ENCODE results near the gene SLC25A27. TPM values are rescaled to one million over a fixed set of nuclear protein-coding genes. Genes with fewer than 3 reads are reported as not detected.

Gene SLC25A27, protein sequence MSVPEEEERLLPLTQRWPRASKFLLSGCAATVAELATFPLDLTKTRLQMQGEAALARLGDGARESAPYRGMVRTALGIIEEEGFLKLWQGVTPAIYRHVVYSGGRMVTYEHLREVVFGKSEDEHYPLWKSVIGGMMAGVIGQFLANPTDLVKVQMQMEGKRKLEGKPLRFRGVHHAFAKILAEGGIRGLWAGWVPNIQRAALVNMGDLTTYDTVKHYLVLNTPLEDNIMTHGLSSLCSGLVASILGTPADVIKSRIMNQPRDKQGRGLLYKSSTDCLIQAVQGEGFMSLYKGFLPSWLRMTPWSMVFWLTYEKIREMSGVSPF
- total RNA-seq (18.6 and 36.1 TPM in 2 replicates), polyA plus RNA-seq (20.0 and 31.8 TPM in 2 replicates)

DNA sequence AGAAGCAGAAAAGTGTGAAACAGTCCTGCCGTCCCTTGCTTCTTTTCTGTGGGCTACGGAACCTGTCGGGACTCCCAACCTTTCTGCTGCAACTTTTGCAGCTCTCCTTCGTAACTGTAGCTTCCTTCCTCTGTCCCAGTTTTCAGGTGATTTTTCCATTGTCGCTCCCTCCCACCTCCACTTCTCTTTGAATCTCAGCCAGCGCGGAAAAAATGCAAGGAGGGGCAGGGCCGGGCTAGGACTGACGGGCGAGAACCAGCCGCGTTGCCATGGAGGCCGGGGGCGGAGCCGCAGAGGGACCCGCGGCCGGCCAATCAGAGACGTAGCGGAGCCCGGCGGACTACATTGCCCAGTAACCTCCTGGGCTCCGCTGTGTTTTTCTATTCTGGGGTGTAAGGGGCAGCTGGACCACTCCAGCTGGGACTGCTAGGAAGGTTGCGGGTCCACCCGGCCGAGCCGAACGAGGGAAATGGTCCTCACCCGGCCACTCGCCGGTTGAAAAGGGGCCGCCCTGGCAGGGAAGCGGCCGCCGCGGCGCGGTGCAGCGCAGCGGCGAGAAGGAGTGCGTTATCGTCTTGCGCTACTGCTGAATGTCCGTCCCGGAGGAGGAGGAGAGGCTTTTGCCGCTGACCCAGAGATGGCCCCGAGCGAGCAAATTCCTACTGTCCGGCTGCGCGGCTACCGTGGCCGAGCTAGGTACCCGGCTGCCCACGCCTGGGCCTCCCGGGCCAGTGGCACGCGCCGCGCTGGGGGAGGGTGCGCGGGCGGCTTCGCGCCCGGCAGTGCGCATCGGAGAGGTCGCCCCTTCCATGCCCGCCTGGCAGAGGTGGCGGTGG lies at the start of gene SLC25A27, which contains the start of gene CYP39A1:
Gene SLC25A27 (plus strand): TSS at position 373 of the 836 bp plus-strand sequence. CDS start 218 bp downstream, at position 591.
Gene CYP39A1 (minus strand): TSS at position 216 of the 836 bp plus-strand sequence. CDS start 236 bp downstream, outside the sequence.
- Histone ChIP-seq H3K27ac (peak within 1 kb of the TSS; percentile 36), H3K36me3 (no peaks in the 10 kb centered on the region), H3K27me3 (peaks cover 8% of the 10 kb centered on the region), H3K4me3 (peak within 1 kb of the TSS; percentile 62), H3K9me3 (ENCODE audit: low read depth) (no peaks in the 10 kb centered on the region), H3K4me1 (ENCODE audit: low read depth) (peaks cover 10% of the 10 kb centered on the region)
- TF ChIP-seq, protein P1, sequence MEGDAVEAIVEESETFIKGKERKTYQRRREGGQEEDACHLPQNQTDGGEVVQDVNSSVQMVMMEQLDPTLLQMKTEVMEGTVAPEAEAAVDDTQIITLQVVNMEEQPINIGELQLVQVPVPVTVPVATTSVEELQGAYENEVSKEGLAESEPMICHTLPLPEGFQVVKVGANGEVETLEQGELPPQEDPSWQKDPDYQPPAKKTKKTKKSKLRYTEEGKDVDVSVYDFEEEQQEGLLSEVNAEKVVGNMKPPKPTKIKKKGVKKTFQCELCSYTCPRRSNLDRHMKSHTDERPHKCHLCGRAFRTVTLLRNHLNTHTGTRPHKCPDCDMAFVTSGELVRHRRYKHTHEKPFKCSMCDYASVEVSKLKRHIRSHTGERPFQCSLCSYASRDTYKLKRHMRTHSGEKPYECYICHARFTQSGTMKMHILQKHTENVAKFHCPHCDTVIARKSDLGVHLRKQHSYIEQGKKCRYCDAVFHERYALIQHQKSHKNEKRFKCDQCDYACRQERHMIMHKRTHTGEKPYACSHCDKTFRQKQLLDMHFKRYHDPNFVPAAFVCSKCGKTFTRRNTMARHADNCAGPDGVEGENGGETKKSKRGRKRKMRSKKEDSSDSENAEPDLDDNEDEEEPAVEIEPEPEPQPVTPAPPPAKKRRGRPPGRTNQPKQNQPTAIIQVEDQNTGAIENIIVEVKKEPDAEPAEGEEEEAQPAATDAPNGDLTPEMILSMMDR (IDR thresholded peaks at IDR 0.05; ENCODE audit: low read depth, low read length): no peak
- DNase-seq (ENCODE audit: low read depth in 1 of 2, low spot score in 1 of 2): peak; percentile 86 to 97

DNA sequence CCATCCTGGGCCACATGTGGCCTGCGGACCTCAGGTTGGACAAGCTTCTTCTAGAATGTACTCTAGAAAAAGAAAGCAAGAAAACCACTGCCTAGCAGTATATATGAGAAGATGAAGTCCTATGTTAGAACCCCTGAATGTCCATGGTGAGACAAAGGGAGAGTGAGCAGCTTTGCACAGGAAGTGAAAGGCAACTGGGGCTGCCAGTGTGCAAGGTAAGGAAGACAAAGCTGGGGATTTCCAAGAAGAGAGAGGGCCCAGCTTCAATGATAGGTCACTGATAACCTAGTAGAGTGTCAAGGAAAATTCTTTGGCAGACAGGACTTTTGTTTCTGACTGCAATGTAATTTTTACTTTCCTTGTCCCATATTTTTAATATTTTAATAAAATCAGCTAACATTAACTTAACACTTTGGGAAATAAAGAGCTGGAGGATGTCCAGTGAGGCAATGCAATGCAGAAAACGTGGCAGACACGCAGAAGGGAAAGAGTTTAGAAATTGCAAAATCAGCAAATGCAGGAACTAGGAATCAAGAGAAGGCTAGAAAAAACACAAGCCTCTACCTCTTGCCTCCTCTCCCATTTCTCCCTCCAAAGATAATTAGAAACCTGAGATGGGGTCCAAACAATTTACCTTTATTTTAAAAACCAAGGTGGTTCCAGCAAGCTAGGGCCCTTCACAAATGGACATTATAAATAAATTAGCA lies 47.5 kb upstream of the SLC25A27 start:
- Histone ChIP-seq H3K36me3 (no peaks in the 10 kb centered on the region), H3K9me3 (ENCODE audit: low read depth) (no peaks in the 10 kb centered on the region), H3K4me1 (ENCODE audit: low read depth) (peaks cover 16% of the 10 kb centered on the region), H3K4me3 (no peak overlapping the region), H3K27ac (no peak overlapping the region), H3K27me3 (no peaks in the 10 kb centered on the region)
- no peak for DNase-seq (ENCODE audit: low read depth in 1 of 2, low spot score in 1 of 2)
- TF ChIP-seq, protein P1 (IDR thresholded peaks at IDR 0.05; ENCODE audit: low read depth, low read length): no peak

DNA sequence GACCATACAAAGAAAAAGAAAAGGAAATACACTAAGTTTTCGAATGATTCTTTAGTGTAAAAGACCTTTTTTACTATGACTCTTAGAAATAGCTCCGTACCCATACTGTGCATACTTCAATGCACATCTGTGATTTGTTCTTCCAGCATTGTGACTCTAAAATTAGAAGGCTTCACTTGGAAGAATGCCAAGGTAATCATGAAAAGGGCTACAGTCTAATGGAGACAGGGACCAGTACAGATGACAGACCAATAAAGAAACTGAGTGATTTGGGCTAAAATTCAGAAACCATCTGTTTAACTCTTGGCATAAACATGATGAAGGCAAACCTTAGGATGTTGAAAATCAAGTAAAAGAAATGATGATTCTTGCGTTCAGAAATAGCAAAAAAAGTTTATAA lies 46.4 kb upstream of the SLC25A27 start:
- Histone ChIP-seq H3K4me1 (ENCODE audit: low read depth) (peaks cover 22% of the 10 kb centered on the region), H3K4me3 (no peak overlapping the region), H3K27ac (no peak overlapping the region), H3K27me3 (no peaks in the 10 kb centered on the region), H3K9me3 (ENCODE audit: low read depth) (no peaks in the 10 kb centered on the region), H3K36me3 (no peaks in the 10 kb centered on the region)
- TF ChIP-seq, protein P1 (IDR thresholded peaks at IDR 0.05; ENCODE audit: low read depth, low read length): no peak
- DNase-seq (ENCODE audit: low read depth in 1 of 2, low spot score in 1 of 2): peak in 1 of 2 donors; percentile 50

DNA sequence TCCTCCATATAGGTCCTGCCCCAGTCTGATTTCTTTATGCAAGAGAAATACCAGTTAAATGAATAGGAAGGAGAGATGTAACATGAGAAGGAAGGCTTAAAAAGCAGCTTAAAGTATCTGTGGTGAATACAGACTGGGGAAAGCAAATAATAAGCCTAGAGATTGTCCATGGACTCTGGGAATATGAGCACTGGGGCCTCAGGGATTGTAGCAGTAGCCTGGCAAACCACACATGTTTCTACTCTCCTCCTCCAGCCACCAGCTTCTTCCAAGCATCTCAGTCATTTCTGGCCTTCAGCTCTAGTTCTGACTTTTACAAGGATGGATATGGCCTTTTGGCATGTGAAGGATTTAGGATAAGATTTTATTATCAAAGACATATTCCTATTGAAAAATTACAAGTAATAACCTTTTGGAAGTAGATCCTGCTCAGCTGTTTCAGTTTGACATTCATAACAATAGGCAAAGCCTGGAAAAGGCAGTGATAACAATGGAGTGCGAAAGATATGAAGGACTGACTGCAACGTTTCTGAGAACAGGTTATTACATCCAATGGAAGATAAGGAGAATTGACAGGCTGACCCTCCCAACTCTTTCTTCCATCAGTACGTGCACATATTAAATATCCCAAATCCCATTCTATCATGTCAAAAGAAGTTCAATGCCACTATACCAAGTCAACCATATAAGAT lies 41.8 kb upstream of the SLC25A27 start:
- peaks cover 17% of the 10 kb centered on the region for H3K4me1 ChIP-seq (ENCODE audit: low read depth)
- TF ChIP-seq, protein P1 (IDR thresholded peaks at IDR 0.05; ENCODE audit: low read depth, low read length): no peak
- H3K27me3 ChIP-seq: no peaks in the 10 kb centered on the region
- H3K36me3 ChIP-seq: no peaks in the 10 kb centered on the region
- no peaks in the 10 kb centered on the region for H3K9me3 ChIP-seq (ENCODE audit: low read depth)
- no peak overlapping the region for H3K4me3 ChIP-seq
- no peak for DNase-seq (ENCODE audit: low read depth in 1 of 2, low spot score in 1 of 2)
- no peak overlapping the region for H3K27ac ChIP-seq

DNA sequence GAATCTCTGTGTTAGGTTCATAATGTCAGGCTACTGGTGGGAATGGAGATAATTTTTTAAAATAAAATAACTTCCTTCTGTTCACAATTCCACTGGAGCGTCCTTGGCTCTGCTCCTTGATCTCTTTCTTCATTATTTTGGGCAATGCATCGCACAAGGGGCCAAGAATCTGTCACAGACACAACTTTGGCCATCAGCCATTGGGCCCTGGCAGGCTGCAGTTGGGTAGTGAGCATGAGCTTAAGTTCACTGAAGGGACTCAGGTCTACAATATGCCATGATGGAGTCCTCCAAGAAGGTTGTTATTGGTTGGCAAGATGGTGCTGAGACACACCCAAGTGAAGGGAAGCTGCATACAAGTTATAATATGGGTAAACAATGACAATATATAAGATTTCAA lies 40.1 kb upstream of the SLC25A27 start:
- Histone ChIP-seq H3K9me3 (ENCODE audit: low read depth) (no peaks in the 10 kb centered on the region), H3K4me3 (no peak overlapping the region)

More for the DNA sequence above, 40.1 kb upstream of the SLC25A27 start:
- Histone ChIP-seq H3K36me3 (no peaks in the 10 kb centered on the region), H3K27me3 (no peaks in the 10 kb centered on the region), H3K4me1 (ENCODE audit: low read depth) (peaks cover 6% of the 10 kb centered on the region), H3K27ac (no peak overlapping the region)
- DNase-seq (ENCODE audit: low read depth in 1 of 2, low spot score in 1 of 2): no peak
- TF ChIP-seq, protein P1 (IDR thresholded peaks at IDR 0.05; ENCODE audit: low read depth, low read length): no peak

All from cardiac muscle cell (in vitro differentiated cells and primary cell).